ENCODE measurements around the gene HSD17B8. TPM values are rescaled to one million over a fixed set of nuclear protein-coding genes. Genes with fewer than 3 reads are reported as not detected.

Gene HSD17B8
- total RNA-seq, 2 experiments from 2014 or later: 8.6 to 10.5 TPM

DNA sequence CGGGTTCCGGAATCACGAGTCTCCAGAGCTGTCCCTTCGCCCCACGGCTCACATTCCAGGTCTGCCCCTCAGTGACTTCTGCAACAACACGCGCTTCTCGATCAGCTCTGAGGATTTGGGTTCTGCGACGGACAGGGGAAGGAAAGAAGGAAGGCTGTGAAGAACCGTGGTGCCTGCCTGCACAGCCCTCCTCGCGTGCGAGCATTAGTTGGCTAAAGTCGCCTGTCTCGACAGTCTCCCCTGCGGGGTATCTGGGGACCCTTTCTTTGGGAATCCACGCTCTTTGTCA lies 44.1 kb downstream of the HSD17B8 start:
- Histone ChIP-seq H3K27me3 (ENCODE audit: control insufficient read depth in 1 of 2, insufficient read depth in 2 of 2, low read length in 2 of 2) (no peaks in the 10 kb centered on the region), H3K9me3 (ENCODE audit: control insufficient read depth in 1 of 2, insufficient read depth in 1 of 2, low read length in 2 of 2) (no peaks in the 10 kb centered on the region), H3K4me3 (ENCODE audit: low read length) (peak overlapping the region; percentile 70), H3K36me3 (ENCODE audit: insufficient read depth, low read length) (peaks cover 17% of the 10 kb centered on the region), H3K4me1 (ENCODE audit: insufficient read depth, low read length) (peaks cover 32% of the 10 kb centered on the region), H3K27ac (ENCODE audit: low read depth in 1 of 2, low read length in 2 of 2) (peak overlapping the region; percentile 98)
- peak in 5 of 14 experiments; percentile 7 to 81 (median 23) for DNase-seq
- no peaks in the 10 kb centered on the region for H3K27me3 Mint-ChIP-seq
- TF ChIP-seq, protein P1, sequence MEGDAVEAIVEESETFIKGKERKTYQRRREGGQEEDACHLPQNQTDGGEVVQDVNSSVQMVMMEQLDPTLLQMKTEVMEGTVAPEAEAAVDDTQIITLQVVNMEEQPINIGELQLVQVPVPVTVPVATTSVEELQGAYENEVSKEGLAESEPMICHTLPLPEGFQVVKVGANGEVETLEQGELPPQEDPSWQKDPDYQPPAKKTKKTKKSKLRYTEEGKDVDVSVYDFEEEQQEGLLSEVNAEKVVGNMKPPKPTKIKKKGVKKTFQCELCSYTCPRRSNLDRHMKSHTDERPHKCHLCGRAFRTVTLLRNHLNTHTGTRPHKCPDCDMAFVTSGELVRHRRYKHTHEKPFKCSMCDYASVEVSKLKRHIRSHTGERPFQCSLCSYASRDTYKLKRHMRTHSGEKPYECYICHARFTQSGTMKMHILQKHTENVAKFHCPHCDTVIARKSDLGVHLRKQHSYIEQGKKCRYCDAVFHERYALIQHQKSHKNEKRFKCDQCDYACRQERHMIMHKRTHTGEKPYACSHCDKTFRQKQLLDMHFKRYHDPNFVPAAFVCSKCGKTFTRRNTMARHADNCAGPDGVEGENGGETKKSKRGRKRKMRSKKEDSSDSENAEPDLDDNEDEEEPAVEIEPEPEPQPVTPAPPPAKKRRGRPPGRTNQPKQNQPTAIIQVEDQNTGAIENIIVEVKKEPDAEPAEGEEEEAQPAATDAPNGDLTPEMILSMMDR (IDR thresholded peaks at IDR 0.05): peak; percentile 35
- ATAC-seq (ENCODE audit: poor library complexity): peak; percentile 33
- peaks cover 37% of the 10 kb centered on the region for H3K4me1 Mint-ChIP-seq (ENCODE audit: low read depth)
- no peaks in the 10 kb centered on the region for H3K9me3 Mint-ChIP-seq
- ChIA-PET CTCF (interaction anchor here (0.7 to 6.8 kb wide), 29 partner anchors 8 to 372 kb away, joined by 3 to 76 read pairs (median 4); partner anchors contain the start of genes B3GALT4, HSD17B8, ITPR3 and RGL2), POLR2A (interaction anchor here (0.5 to 4.0 kb wide), 35 partner anchors 10 to 403 kb away, joined by 3 to 95 read pairs (median 8); partner anchors contain the start of genes B3GALT4, BRD2, HLA-DMA and HSD17B8)
- peaks cover 24% of the 10 kb centered on the region for H3K36me3 Mint-ChIP-seq (ENCODE audit: low read depth)
- H3K4me3 Mint-ChIP-seq: peak overlapping the region; percentile 92
- H3K27ac Mint-ChIP-seq: peak overlapping the region; percentile 97
- intact Hi-C loops (cut with DNase I, micrococcal nuclease): loop anchor here (1.0 to 2.0 kb wide), 7 partner anchors 40 to 363 kb away; partner anchors contain the start of gene RING1 (in 2 of the 2)

DNA sequence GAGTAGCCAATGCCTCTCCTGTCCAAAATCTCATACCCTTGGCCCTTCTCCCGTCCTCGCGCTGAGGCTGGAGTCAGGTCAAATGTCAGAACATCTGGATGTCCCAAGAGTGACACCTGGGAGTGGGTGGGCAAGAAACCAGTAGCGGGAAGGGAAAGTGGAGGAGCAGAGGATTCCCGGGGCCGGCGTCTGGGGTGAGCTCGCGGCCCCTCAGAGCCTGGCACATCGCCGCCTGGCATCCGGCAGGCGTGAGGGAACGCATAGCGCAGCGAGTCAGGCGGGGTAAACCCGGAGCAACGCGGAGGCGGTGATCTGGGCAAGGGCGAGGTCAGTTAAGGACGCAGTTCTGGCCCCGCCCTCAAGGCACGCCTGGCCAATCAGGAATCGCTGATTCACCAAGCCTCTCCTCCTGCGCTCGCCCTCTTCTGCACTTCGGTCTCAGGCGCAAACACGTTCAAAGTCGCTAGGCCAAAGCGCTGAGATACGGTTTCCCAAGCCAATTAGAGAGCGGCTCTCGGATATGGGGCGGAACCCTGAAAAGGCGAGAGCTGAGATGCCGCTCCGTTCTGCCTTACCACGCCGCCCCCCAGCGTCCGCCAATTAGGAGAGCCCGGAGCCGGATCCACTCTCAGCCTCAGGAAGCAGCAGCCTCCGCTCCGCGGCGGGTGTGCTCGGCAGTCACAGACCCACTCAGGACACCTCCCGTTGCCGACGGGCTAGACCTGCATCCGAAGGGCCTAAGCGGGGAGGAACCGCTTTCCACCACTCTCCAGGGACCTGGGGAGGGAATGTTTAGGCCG lies 44.7 kb downstream of the HSD17B8 start:
- Mint-ChIP-seq H3K36me3 (ENCODE audit: low read depth) (peaks cover 24% of the 10 kb centered on the region), H3K4me3 (peak overlapping the region; percentile 92), H3K27ac (peak overlapping the region; percentile 97), H3K27me3 (no peaks in the 10 kb centered on the region), H3K9me3 (no peaks in the 10 kb centered on the region), H3K4me1 (ENCODE audit: low read depth) (peaks cover 37% of the 10 kb centered on the region)
- no peaks in the 10 kb centered on the region for H3K9me3 ChIP-seq (ENCODE audit: control insufficient read depth in 1 of 2, insufficient read depth in 1 of 2, low read length in 2 of 2)
- CTCF ChIA-PET: interaction anchor here (0.7 to 6.8 kb wide), 28 partner anchors 9 to 372 kb away, joined by 3 to 76 read pairs (median 4); partner anchors contain the start of genes B3GALT4, HSD17B8, ITPR3 and RGL2
- TF ChIP-seq, protein P1 (IDR thresholded peaks at IDR 0.05): peak; percentile 32
- DNase-seq (peak; percentile 89 to 99 (median 94)), ATAC-seq (ENCODE audit: poor library complexity) (peak; percentile 83)
- H3K36me3 ChIP-seq (ENCODE audit: insufficient read depth, low read length): peaks cover 17% of the 10 kb centered on the region
- H3K4me3 ChIP-seq (ENCODE audit: low read length): peak overlapping the region; percentile 70
- peaks cover 32% of the 10 kb centered on the region for H3K4me1 ChIP-seq (ENCODE audit: insufficient read depth, low read length)
- H3K27me3 ChIP-seq (ENCODE audit: control insufficient read depth in 1 of 2, insufficient read depth in 2 of 2, low read length in 2 of 2): no peaks in the 10 kb centered on the region
- intact Hi-C loops (cut with DNase I, micrococcal nuclease): loop anchor here (1.0 to 2.0 kb wide), 9 partner anchors 22 to 364 kb away; partner anchors contain the start of genes RING1 (in 2 of the 2), VPS52 (in 2 of the 2), RXRB (in 1 of the 2) and SLC39A7 (in 1 of the 2)
- peak overlapping the region; percentile 98 for H3K27ac ChIP-seq (ENCODE audit: low read depth in 1 of 2, low read length in 2 of 2)
- POLR2A ChIA-PET: interaction anchor here (0.5 to 4.0 kb wide), 42 partner anchors 11 to 1585 kb away, joined by 3 to 95 read pairs (median 6); partner anchors contain the start of genes B3GALT4, BRD2, GPANK1 and HLA-DMA

Data from CD4-positive, alpha-beta T cell (primary cell).